ENCODE measurements around the gene CDYL2. TPM values are rescaled to one million over a fixed set of nuclear protein-coding genes. Genes with fewer than 3 reads are reported as not detected.
"Not testable (repeated sequence)": the region's sequence is repeated elsewhere in the genome, so short reads cannot be mapped to it uniquely, and the experiment has no call there.

The CDYL2 gene
- total RNA-seq, 6 donors from 2014 or later, result 6.0 to 16.7 (median 8.0) TPM

DNA sequence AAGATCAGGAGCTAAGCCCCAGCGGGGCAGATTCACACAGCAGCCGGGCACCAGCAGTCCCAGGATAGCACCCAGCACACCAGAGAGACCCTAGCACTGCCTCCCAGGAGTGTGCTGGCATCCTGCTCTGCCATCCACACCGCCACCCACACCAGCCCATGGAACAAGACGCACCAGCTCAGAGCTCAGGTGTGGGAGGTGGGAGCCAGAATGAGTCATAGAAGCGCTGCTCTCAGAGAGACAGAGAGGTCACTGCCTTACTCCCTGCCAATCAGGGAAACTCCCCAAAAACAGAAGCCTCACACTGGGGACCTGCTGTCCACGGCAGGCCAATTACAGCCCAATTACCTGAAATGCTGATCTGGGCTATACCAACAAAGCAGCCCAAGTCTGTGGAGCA is 64.9 kb downstream of the CDYL2 start:
- Histone ChIP-seq H3K27me3 (no peaks in the 10 kb centered on the region), H3K4me1 (no peaks in the 10 kb centered on the region), H3K27ac (no peak overlapping the region), H3K36me3 (no peaks in the 10 kb centered on the region), H3K4me3 (no peak overlapping the region), H3K9me3 (no peaks in the 10 kb centered on the region)
- DNase-seq, result peak in 1 of 2 donors; percentile 21
- ATAC-seq (ENCODE audit: low FRiP score in 2 of 2), result no peak
- TF ChIP-seq POLR2A (IDR thresholded peaks at IDR 0.05), result no peak
- TF ChIP-seq EP300 (IDR thresholded peaks at IDR 0.05), result no peak
- TF ChIP-seq POLR2AphosphoS5 (IDR thresholded peaks at IDR 0.05), result no peak
- WGBS, 2 donors, result 86 to 90% methylated on average over 5 to 6 of the region's 6 CpGs

DNA sequence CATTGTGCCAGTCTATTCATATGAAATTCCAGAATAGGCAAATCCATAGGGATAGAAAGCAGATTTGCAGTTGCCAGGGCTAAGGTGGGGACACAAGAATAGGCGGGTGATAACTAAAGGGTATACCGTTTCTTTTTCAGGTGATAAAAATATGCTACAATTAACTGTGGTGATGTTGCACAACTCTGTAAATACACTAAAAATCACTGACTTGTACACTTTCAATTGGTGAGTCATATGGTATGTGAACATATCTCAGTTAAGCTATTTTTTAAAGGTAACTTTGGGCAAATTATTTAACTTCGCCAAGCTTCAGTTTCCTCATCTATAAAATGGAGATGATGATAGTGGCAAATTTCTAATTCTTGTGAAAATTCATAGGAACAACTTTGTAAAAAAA is 65.9 kb downstream of the CDYL2 start:
- no peak for TF ChIP-seq POLR2AphosphoS5 (IDR thresholded peaks at IDR 0.05)
- TF ChIP-seq EP300 (IDR thresholded peaks at IDR 0.05), result no peak
- TF ChIP-seq, protein P1, sequence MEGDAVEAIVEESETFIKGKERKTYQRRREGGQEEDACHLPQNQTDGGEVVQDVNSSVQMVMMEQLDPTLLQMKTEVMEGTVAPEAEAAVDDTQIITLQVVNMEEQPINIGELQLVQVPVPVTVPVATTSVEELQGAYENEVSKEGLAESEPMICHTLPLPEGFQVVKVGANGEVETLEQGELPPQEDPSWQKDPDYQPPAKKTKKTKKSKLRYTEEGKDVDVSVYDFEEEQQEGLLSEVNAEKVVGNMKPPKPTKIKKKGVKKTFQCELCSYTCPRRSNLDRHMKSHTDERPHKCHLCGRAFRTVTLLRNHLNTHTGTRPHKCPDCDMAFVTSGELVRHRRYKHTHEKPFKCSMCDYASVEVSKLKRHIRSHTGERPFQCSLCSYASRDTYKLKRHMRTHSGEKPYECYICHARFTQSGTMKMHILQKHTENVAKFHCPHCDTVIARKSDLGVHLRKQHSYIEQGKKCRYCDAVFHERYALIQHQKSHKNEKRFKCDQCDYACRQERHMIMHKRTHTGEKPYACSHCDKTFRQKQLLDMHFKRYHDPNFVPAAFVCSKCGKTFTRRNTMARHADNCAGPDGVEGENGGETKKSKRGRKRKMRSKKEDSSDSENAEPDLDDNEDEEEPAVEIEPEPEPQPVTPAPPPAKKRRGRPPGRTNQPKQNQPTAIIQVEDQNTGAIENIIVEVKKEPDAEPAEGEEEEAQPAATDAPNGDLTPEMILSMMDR (IDR thresholded peaks at IDR 0.05), result no peak
- no peaks in the 10 kb centered on the region for H3K4me1 ChIP-seq

DNA sequence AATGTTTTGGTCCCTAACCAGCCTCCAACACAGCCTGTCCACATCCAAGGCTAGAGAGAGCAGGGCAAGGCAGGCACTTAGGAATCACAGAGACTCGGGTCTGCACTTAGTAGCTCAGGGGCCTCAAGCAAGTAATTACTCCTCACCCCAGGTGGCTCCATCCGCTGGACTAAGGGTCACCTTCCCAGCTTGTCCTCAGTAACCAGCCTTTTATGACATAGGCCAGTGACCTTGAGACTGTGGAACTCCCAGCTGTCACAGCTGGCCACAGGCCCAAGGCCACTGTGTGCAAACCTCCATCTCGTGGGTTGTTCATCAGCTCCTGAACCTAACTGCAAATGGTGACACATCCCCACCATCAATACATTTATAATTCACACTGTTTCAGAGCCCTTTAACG is 68.6 kb downstream of the CDYL2 start:
- ATAC-seq (ENCODE audit: low FRiP score in 2 of 2) (no peak), DNase-seq (no peak)
- no peaks in the 10 kb centered on the region for H3K36me3 ChIP-seq
- 84 to 86% methylated on average over 4 of the region's 4 CpGs for WGBS, 2 donors
- H3K27ac ChIP-seq, result no peak overlapping the region
- H3K9me3 ChIP-seq, result peaks cover 0 to 5% (median 2%) of the 10 kb centered on the region in 4 donors
- no peaks in the 10 kb centered on the region for H3K4me1 ChIP-seq
- no peak for TF ChIP-seq POLR2AphosphoS5 (IDR thresholded peaks at IDR 0.05)
- no peak for TF ChIP-seq POLR2A (IDR thresholded peaks at IDR 0.05)
- TF ChIP-seq, protein P1 (IDR thresholded peaks at IDR 0.05), result no peak
- no peak for TF ChIP-seq EP300 (IDR thresholded peaks at IDR 0.05)
- no peak overlapping the region for H3K4me3 ChIP-seq
- no peaks in the 10 kb centered on the region for H3K27me3 ChIP-seq

More for the DNA sequence above, 65.9 kb downstream of the CDYL2 start:
- DNase-seq (no peak), ATAC-seq (ENCODE audit: low FRiP score in 2 of 2) (no peak)
- 84 to 85% methylated on average over 3 of the region's 3 CpGs for WGBS, 2 donors
- no peaks in the 10 kb centered on the region for H3K9me3 ChIP-seq
- no peaks in the 10 kb centered on the region for H3K27me3 ChIP-seq
- no peaks in the 10 kb centered on the region for H3K36me3 ChIP-seq
- H3K27ac ChIP-seq, result no peak overlapping the region
- H3K4me3 ChIP-seq, result no peak overlapping the region

DNA sequence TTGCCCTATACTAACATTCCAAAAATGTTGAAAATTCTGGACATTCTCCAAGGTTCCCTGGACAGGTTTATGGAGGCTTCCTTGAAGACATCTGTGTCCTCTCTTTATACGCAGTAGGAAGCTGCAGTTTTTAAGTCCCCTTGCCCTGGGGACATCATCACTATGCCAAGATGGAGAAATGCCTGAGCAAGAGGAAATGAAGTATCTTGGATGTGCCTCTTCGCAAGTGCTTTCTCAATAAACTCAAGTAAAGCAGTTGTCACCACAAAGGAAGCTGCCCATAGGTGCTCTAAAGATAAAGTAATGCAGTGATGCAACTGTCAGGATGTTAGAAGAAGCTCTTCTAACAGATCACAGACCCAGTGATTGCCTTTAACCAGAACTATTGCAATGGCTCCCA is 71.0 kb downstream of the CDYL2 start:
- Histone ChIP-seq H3K27me3 (no peaks in the 10 kb centered on the region), H3K4me1 (no peaks in the 10 kb centered on the region), H3K36me3 (no peaks in the 10 kb centered on the region), H3K9me3 (peaks cover 0 to 5% (median 2%) of the 10 kb centered on the region in 4 donors), H3K4me3 (no peak overlapping the region), H3K27ac (no peak overlapping the region)
- WGBS, 2 donors, result 34 to 73% methylated on average over 2 of the region's 2 CpGs
- TF ChIP-seq, protein P1 (IDR thresholded peaks at IDR 0.05), result no peak
- TF ChIP-seq POLR2A (IDR thresholded peaks at IDR 0.05) (no peak), POLR2AphosphoS5 (IDR thresholded peaks at IDR 0.05) (no peak), EP300 (IDR thresholded peaks at IDR 0.05) (no peak)
- DNase-seq, result no peak
- ATAC-seq (ENCODE audit: low FRiP score in 2 of 2), result no peak

DNA sequence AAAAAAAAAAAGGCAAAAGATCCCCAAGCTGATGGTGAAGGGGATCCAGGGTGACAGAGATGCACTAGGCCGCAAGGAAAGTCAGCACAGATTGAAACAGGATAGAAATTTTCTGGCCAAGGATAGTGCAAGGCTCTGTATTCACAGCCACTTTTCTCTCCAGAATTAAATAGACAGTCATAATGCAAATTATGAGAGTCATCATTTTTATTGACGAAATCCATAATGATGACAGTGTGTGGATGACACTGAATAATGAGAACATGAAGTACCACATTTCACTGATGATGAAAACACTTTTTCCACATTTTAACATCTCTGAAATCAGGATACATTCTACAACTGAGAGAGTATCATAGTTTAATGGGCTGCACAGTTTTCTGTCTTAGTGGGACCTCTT is 72.5 kb downstream of the CDYL2 start:
- 85 to 88% methylated on average over 2 of the region's 2 CpGs for WGBS, 2 donors
- no peaks in the 10 kb centered on the region for H3K36me3 ChIP-seq
- no peak for TF ChIP-seq POLR2A (IDR thresholded peaks at IDR 0.05)
- TF ChIP-seq, protein P1 (IDR thresholded peaks at IDR 0.05), result no peak
- no peak for TF ChIP-seq POLR2AphosphoS5 (IDR thresholded peaks at IDR 0.05)
- TF ChIP-seq EP300 (IDR thresholded peaks at IDR 0.05), result no peak
- no peak for DNase-seq
- H3K27ac ChIP-seq, result no peak overlapping the region
- no peak overlapping the region for H3K4me3 ChIP-seq
- peaks cover 0 to 5% (median 2%) of the 10 kb centered on the region in 4 donors for H3K9me3 ChIP-seq
- no peak for ATAC-seq (ENCODE audit: low FRiP score in 2 of 2)
- no peaks in the 10 kb centered on the region for H3K4me1 ChIP-seq
- H3K27me3 ChIP-seq, result no peaks in the 10 kb centered on the region

DNA sequence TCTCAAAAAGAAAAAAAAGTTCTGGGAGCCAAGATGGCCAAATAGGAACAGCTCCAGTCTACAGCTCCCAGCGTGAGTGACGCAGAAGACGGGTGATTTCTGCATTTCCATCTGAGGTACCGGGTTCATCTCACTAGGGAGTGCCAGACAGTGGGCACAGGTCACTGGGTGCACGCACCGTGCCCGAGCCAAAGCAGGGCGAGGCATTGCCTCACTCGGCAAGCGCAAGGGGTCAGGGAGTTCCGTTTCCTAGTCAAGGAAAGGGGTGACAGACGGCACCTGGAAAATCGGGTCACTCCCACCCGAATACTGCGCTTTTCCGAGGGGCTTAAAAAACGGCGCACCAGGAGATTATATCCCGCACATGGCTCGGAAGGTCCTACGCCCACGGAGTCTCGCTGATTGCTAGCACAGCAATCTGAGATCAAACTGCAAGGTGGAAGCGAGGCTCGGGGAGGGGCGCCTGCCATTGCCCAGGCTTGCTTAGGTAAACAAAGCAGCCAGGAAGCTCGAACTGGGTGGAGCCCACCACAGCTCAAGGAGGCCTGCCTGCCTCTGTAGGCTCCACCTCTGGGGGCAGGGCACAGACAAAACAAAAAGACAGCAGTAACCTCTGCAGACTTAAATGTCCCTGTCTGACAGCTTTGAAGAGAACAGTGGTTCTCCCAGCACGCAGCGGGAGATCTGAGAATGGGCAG is 77.2 kb downstream of the CDYL2 start:
- not testable (repeated sequence) for H3K4me1 ChIP-seq; H3K27me3 ChIP-seq; H3K36me3 ChIP-seq; ATAC-seq (ENCODE audit: low FRiP score in 2 of 2); H3K27ac ChIP-seq; H3K4me3 ChIP-seq
- 96 to 97% methylated on average over 28 to 29 of the region's 29 CpGs for WGBS, 2 donors
- peaks cover 0 to 12% (median 3%) of the 10 kb centered on the region in 4 donors for H3K9me3 ChIP-seq
- peak in 1 of 2 donors; percentile 46 for DNase-seq
